HepG2 (cell line): Measurements from ENCODE around the gene ASB16. TPM values are rescaled to one million over a fixed set of nuclear protein-coding genes. Genes with fewer than 3 reads are reported as not detected.
A peak's percentile ranks its signal among the peaks of the same experiment; 100 is the strongest.

Experiments
- ARNT ChIP-seq: fragments of 450-650 bp; IDR thresholded peaks from 2 replicates; pipeline ENCODE4 v1.6.1; 2017
- ATF2 ChIP-seq: sonication (generic); formaldehyde crosslinking; IDR thresholded peaks from 2 replicates; pipeline ENCODE4 v1.4.0; 2020; ENCODE audit warnings: missing genetic modification reagents
- ATM ChIP-seq: fragments of 450-650 bp; IDR thresholded peaks from 2 replicates; pipeline ENCODE4 v1.7.1; 2017; ENCODE audit warnings: mild to moderate bottlenecking, borderline replicate concordance
- DR1 ChIP-seq: sonication (generic); formaldehyde crosslinking; IDR thresholded peaks from 2 replicates; pipeline ENCODE4 v1.8.0; 2021; ENCODE audit warnings: mild to moderate bottlenecking, missing genetic modification reagents, inconsistent platforms
- KIAA2018 ChIP-seq: sonication (generic); formaldehyde crosslinking; IDR thresholded peaks from 2 replicates; pipeline ENCODE4 v1.5.0; 2020; ENCODE audit warnings: mild to moderate bottlenecking, missing genetic modification reagents, borderline replicate concordance
- NKX3-1 ChIP-seq: sonication (generic); formaldehyde crosslinking; IDR thresholded peaks from 2 replicates; pipeline ENCODE4 v1.5.0; 2020; ENCODE audit warnings: missing genetic modification reagents
- NR2F6 ChIP-seq, 2 experiments: IDR thresholded peaks; 2 replicates each; pipeline ENCODE4 v1.6.1; 2016; ENCODE audit warnings: antibody characterized with exemption in 1 of 2, mild to moderate bottlenecking in 1 of 2
- POGZ ChIP-seq: sonication (generic); formaldehyde crosslinking; IDR thresholded peaks from 2 replicates; pipeline ENCODE4 v1.4.0; 2020; ENCODE audit warnings: mild to moderate bottlenecking, missing genetic modification reagents
- POLR2A ChIP-seq, 2 experiments: IDR thresholded peaks; 2 replicates each; pipeline ENCODE4 v1.6.1; 2011; ENCODE audit warnings: low read depth in 2 of 2, low read length in 2 of 2, mild to moderate bottlenecking in 1 of 2, moderate library complexity in 1 of 2; ENCODE audit not compliant: insufficient read depth in 1 of 2
- RFXAP ChIP-seq: sonication (generic); formaldehyde crosslinking; IDR thresholded peaks from 2 replicates; pipeline ENCODE4 v1.4.0; 2020; ENCODE audit warnings: missing genetic modification reagents, borderline replicate concordance
- SKIL ChIP-seq: sonication (generic); formaldehyde crosslinking; IDR thresholded peaks from 2 replicates; pipeline ENCODE4 v1.8.0; 2022; ENCODE audit warnings: missing genetic modification reagents, mild to moderate bottlenecking, moderate library complexity, borderline replicate concordance
- TBP ChIP-seq: sonication (generic); formaldehyde crosslinking; IDR thresholded peaks from 2 replicates; pipeline ENCODE4 v1.5.0; 2020; ENCODE audit warnings: missing genetic modification reagents
- TEAD2 ChIP-seq: sonication (generic); formaldehyde crosslinking; IDR thresholded peaks from 2 replicates; pipeline ENCODE4 v1.9.0; 2021; ENCODE audit warnings: missing genetic modification reagents
- YEATS4 ChIP-seq: sonication (generic); formaldehyde crosslinking; IDR thresholded peaks from 2 replicates; pipeline ENCODE4 v1.4.0; 2020; ENCODE audit warnings: missing genetic modification reagents, borderline replicate concordance
- ZBTB25 ChIP-seq: IDR thresholded peaks from 2 replicates; pipeline ENCODE4 v1.6.1; 2018; ENCODE audit warnings: missing genetic modification reagents
- ZC3H13 ChIP-seq: sonication (generic); formaldehyde crosslinking; IDR thresholded peaks from 2 replicates; pipeline ENCODE4 v1.8.1; 2023; ENCODE audit warnings: mild to moderate bottlenecking, missing genetic modification reagents, moderate library complexity
- ZMYM4 ChIP-seq: sonication (generic); formaldehyde crosslinking; IDR thresholded peaks from 2 replicates; pipeline ENCODE4 v1.8.1; 2023; ENCODE audit warnings: mild to moderate bottlenecking, missing genetic modification reagents
- ZNF766 ChIP-seq: sonication (generic); formaldehyde crosslinking; IDR thresholded peaks from 2 replicates; pipeline ENCODE4 v1.5.0; 2020; ENCODE audit warnings: missing genetic modification reagents, borderline replicate concordance
- polyA plus RNA-seq, 8 experiments: library from polyadenylated mRNA; depleted of rRNA in 3 of 8; stranded (reverse) in 7 of 8; unstranded in 1 of 8; fragments of >200 nt; fragmentation: Illumina TruSeq in 4 of 8; extraction: Trizol in 4 of 8; gene quantifications; 2 replicates each; pipeline versions ENCODE4 v1.2.1 to v1.2.3, GENCODE V29; 2011 to 2016; ENCODE audit warnings: low read depth in 4 of 8, missing spikeins in 1 of 8, mixed read lengths in 1 of 8; ENCODE audit not compliant: insufficient read depth in 1 of 8
- total RNA-seq, 5 experiments: library from RNA; depleted of rRNA; stranded (reverse); fragments of >200 nt; fragmentation: Illumina TruSeq; extraction: Trizol; gene quantifications; 2 replicates each; pipeline ENCODE4 v1.2.3, GENCODE V29; 2016; ENCODE audit warnings: low read depth in 1 of 5

Gene ASB16
- total and polyA plus RNA-seq, 2 of the 13 experiments (the other 11 are each of a cell fraction or from before 2014, with no cell fraction given) = 0.07 TPM; not detected in 1

GRCh38 chr17:44221084-44221861 is 50.8 kb downstream of the ASB16 start (continued):
- TF ChIP-seq ATF2 (CRISPR knock-in tag) (peak; percentile 32; the same call in 1 of the 2 replicates), TEAD2 (CRISPR knock-in tag) (no peak), TBP (CRISPR knock-in tag) (no peak), KIAA2018 (CRISPR knock-in tag) (no peak), ZBTB25 (CRISPR knock-in tag) (no peak; the same call in 1 of the 2 replicates), POLR2A (IDR thresholded peaks at IDR 0.05; ENCODE audit: insufficient read depth in 1 of 2, low read depth in 2 of 2, low read length in 2 of 2) (peak; percentile 59 to 73), YEATS4 (CRISPR knock-in tag) (no peak), ZMYM4 (no peak), ZC3H13 (CRISPR knock-in tag) (peak; percentile 78; the same call in 1 of the 2 replicates), ZNF766 (no peak), RFXAP (CRISPR knock-in tag) (no peak), ARNT (no peak), SKIL (no peak), DR1 (CRISPR knock-in tag) (no peak), NKX3-1 (no peak), POGZ (CRISPR knock-in tag) (no peak), ATM (no peak), NR2F6 (IDR thresholded peaks at IDR 0.05) (no peak), NR2F6 (CRISPR knock-in tag; IDR thresholded peaks at IDR 0.05) (no peak)
